Measurements from ENCODE around the gene LMO1. TPM values are rescaled to one million over a fixed set of nuclear protein-coding genes. Genes with fewer than 3 reads are reported as not detected.
A peak's percentile ranks its signal among the peaks of the same experiment; 100 is the strongest.

LMO1 gene
- total RNA-seq, 1 donor from 2014 or later: 2.7 TPM

GRCh38 chr11:8252946-8253345, 10.7 kb downstream of the LMO1 start:
- Mint-ChIP-seq H3K4me1 (ENCODE audit: unreplicated experiment) (no peaks in the 10 kb centered on the region), H3K36me3 (no peaks in the 10 kb centered on the region), H3K27ac (no peak overlapping the region), H3K4me3 (no peak overlapping the region), H3K27me3 (peaks cover 21% of the 10 kb centered on the region), H3K9me3 (no peaks in the 10 kb centered on the region)
- TF ChIP-seq CTCF (conservative IDR thresholded peaks at IDR 0.05): no peak
- DNase-seq (ENCODE audit: extremely low spot score, unreplicated experiment): peak; percentile 47

- peak; percentile 36 for DNase-seq (ENCODE audit: extremely low spot score, unreplicated experiment)
- TF ChIP-seq CTCF (conservative IDR thresholded peaks at IDR 0.05): no peak
These were observed 11.3 kb downstream of the LMO1 start for GRCh38 chr11:8252388-8252787.

GRCh38 chr11:8251616-8252295, 11.9 kb downstream of the LMO1 start:
- Mint-ChIP-seq H3K4me1 (ENCODE audit: unreplicated experiment) (no peaks in the 10 kb centered on the region), H3K4me3 (no peak overlapping the region), H3K27ac (no peak overlapping the region), H3K9me3 (no peaks in the 10 kb centered on the region), H3K27me3 (peaks cover 22% of the 10 kb centered on the region), H3K36me3 (no peaks in the 10 kb centered on the region)
- TF ChIP-seq CTCF (conservative IDR thresholded peaks at IDR 0.05): no peak
- peak; percentile 42 for DNase-seq (ENCODE audit: extremely low spot score, unreplicated experiment)

More at GRCh38 chr11:8252388-8252787, 11.3 kb downstream of the LMO1 start:
- H3K27ac Mint-ChIP-seq: no peak overlapping the region
- no peak overlapping the region for H3K4me3 Mint-ChIP-seq
- H3K4me1 Mint-ChIP-seq (ENCODE audit: unreplicated experiment): no peaks in the 10 kb centered on the region
- H3K36me3 Mint-ChIP-seq: no peaks in the 10 kb centered on the region
- H3K27me3 Mint-ChIP-seq: peaks cover 20% of the 10 kb centered on the region
- H3K9me3 Mint-ChIP-seq: no peaks in the 10 kb centered on the region

GRCh38 chr11:8250981-8251615, 12.6 kb downstream of the LMO1 start:
- Mint-ChIP-seq H3K4me3 (no peak overlapping the region), H3K9me3 (no peaks in the 10 kb centered on the region), H3K27me3 (peaks cover 21% of the 10 kb centered on the region), H3K36me3 (no peaks in the 10 kb centered on the region), H3K4me1 (ENCODE audit: unreplicated experiment) (no peaks in the 10 kb centered on the region), H3K27ac (no peak overlapping the region)
- DNase-seq (ENCODE audit: extremely low spot score, unreplicated experiment): peak; percentile 62
- no peak for TF ChIP-seq CTCF (conservative IDR thresholded peaks at IDR 0.05)

- H3K4me3 Mint-ChIP-seq: no peak overlapping the region
- no peaks in the 10 kb centered on the region for H3K9me3 Mint-ChIP-seq
- no peaks in the 10 kb centered on the region for H3K4me1 Mint-ChIP-seq (ENCODE audit: unreplicated experiment)
- TF ChIP-seq CTCF (conservative IDR thresholded peaks at IDR 0.05): no peak
- DNase-seq (ENCODE audit: extremely low spot score, unreplicated experiment): peak; percentile 49
- no peaks in the 10 kb centered on the region for H3K36me3 Mint-ChIP-seq
- H3K27me3 Mint-ChIP-seq: peaks cover 25% of the 10 kb centered on the region
- no peak overlapping the region for H3K27ac Mint-ChIP-seq
These were observed 13.2 kb downstream of the LMO1 start for GRCh38 chr11:8250434-8250833.

Data from type B pancreatic cell (in vitro differentiated cells).